ENCODE data around the gene LAMC1. TPM values are rescaled to one million over a fixed set of nuclear protein-coding genes. Genes with fewer than 3 reads are reported as not detected.

Gene LAMC1
- total RNA-seq, 2 donors from 2014 or later = 273 to 362 TPM

- H3K27me3 ChIP-seq (replicated peaks; ENCODE audit: insufficient read depth) = no peaks in the 10 kb centered on the region
- H3K27ac ChIP-seq = peak overlapping the region; percentile 10 to 20
- H3K36me3 ChIP-seq = no peaks in the 10 kb centered on the region
- H3K4me1 ChIP-seq (ENCODE audit: control insufficient read depth in 1 of 2, low read depth in 2 of 2) = peaks cover 55 to 91% of the 10 kb centered on the region in 2 donors
- DNase-seq (ENCODE audit: low spot score) = no peak
- no peak for TF ChIP-seq CTCF (IDR thresholded peaks at IDR 0.05)
- no peak for ATAC-seq (ENCODE audit: insufficient number of reproducible peaks, low FRiP score, low read depth)
- H3K9me3 ChIP-seq = no peaks in the 10 kb centered on the region
- no peak overlapping the region for H3K4me3 ChIP-seq
These were observed 50.1 kb downstream of the LAMC1 start for GRCh38 chr1:183073320-183073719.

- no peak for ATAC-seq (ENCODE audit: insufficient number of reproducible peaks, low FRiP score, low read depth)
- H3K36me3 ChIP-seq = no peaks in the 10 kb centered on the region
- no peak for DNase-seq (ENCODE audit: low spot score)
- no peak for TF ChIP-seq CTCF (IDR thresholded peaks at IDR 0.05)
- peaks cover 55 to 96% of the 10 kb centered on the region in 2 donors for H3K4me1 ChIP-seq (ENCODE audit: control insufficient read depth in 1 of 2, low read depth in 2 of 2)
- no peak overlapping the region for H3K27ac ChIP-seq
- H3K9me3 ChIP-seq = no peaks in the 10 kb centered on the region
- no peaks in the 10 kb centered on the region for H3K27me3 ChIP-seq (replicated peaks; ENCODE audit: insufficient read depth)
- no peak overlapping the region for H3K4me3 ChIP-seq
These were observed 51.0 kb downstream of the LAMC1 start for GRCh38 chr1:183074215-183074614.

- Histone ChIP-seq H3K4me1 (ENCODE audit: control insufficient read depth in 1 of 2, low read depth in 2 of 2) (peaks cover 62 to 97% of the 10 kb centered on the region in 2 donors), H3K9me3 (no peaks in the 10 kb centered on the region), H3K36me3 (no peaks in the 10 kb centered on the region), H3K27ac (peak overlapping the region; percentile 8 to 32), H3K4me3 (no peak overlapping the region), H3K27me3 (replicated peaks; ENCODE audit: insufficient read depth) (no peaks in the 10 kb centered on the region)
- DNase-seq (ENCODE audit: low spot score) (no peak), ATAC-seq (ENCODE audit: insufficient number of reproducible peaks, low FRiP score, low read depth) (no peak)
- no peak for TF ChIP-seq CTCF (IDR thresholded peaks at IDR 0.05)
These were observed 52.6 kb downstream of the LAMC1 start for GRCh38 chr1:183075861-183076260.

GRCh38 chr1:183077097-183077496 lies 53.9 kb downstream of the LAMC1 start:
- no peaks in the 10 kb centered on the region for H3K9me3 ChIP-seq
- H3K27me3 ChIP-seq (replicated peaks; ENCODE audit: insufficient read depth) = no peaks in the 10 kb centered on the region
- DNase-seq (ENCODE audit: low spot score) = no peak
- H3K27ac ChIP-seq = peak overlapping the region in 1 of 2 donors; percentile 36
- no peak for ATAC-seq (ENCODE audit: insufficient number of reproducible peaks, low FRiP score, low read depth)
- H3K36me3 ChIP-seq = no peaks in the 10 kb centered on the region
- peaks cover 59 to 88% of the 10 kb centered on the region in 2 donors for H3K4me1 ChIP-seq (ENCODE audit: control insufficient read depth in 1 of 2, low read depth in 2 of 2)
- TF ChIP-seq CTCF (IDR thresholded peaks at IDR 0.05) = no peak
- no peak overlapping the region for H3K4me3 ChIP-seq

GRCh38 chr1:183079712-183080388 lies 56.6 kb downstream of the LAMC1 start:
- Histone ChIP-seq H3K36me3 (no peaks in the 10 kb centered on the region), H3K4me3 (peak overlapping the region; percentile 34), H3K27ac (peak overlapping the region; percentile 57 to 61), H3K9me3 (no peaks in the 10 kb centered on the region), H3K27me3 (replicated peaks; ENCODE audit: insufficient read depth) (no peaks in the 10 kb centered on the region), H3K4me1 (ENCODE audit: control insufficient read depth in 1 of 2, low read depth in 2 of 2) (peaks cover 38 to 62% of the 10 kb centered on the region in 2 donors)
- ATAC-seq (ENCODE audit: insufficient number of reproducible peaks, low FRiP score, low read depth) = no peak
- DNase-seq (ENCODE audit: low spot score) = no peak
- no peak for TF ChIP-seq CTCF (IDR thresholded peaks at IDR 0.05)
